K562 (cell line): ENCODE data around the gene RDM1. TPM values are rescaled to one million over a fixed set of nuclear protein-coding genes. Genes with fewer than 3 reads are reported as not detected.

ENCODE experiments used
- ATAC-seq: fragments of 200-7000 bp; cut with Tn5 transposase; 3 replicates; pipeline ENCODE4 v1.9.1; 2020; ENCODE audit warnings: moderate library complexity
- BruUV-seq: library from RNA; stranded (reverse); fragments of 400-500 nt; replicated peaks from 2 replicates; lab custom pipeline; 2021; lab: Mats Ljungman, UMichigan
- CTCF ChIA-PET: fragments of 300-600 bp; formaldehyde crosslinking; extraction: SDS; loops from one replicate; lab custom pipeline; 2021; ENCODE audit warnings: low intra/inter-chr PET ratio; lab: Yijun Ruan, JAX
- POLR2A ChIA-PET: fragments of 300-600, 350-650 bp; sonication (Branson Sonifier 250); formaldehyde crosslinking; extraction: SDS; loops from one replicate; lab custom pipeline; 2021; ENCODE audit warnings: antibody characterized with exemption, inconsistent platforms; lab: Yijun Ruan, JAX
- DNase-seq, 4 experiments: peaks; one replicate each; pipeline versions ENCODE4 v3.0.0 to v3.0.0-alpha.2; 2011 to 2018; ENCODE audit warnings: low spot score in 3 of 4, mixed read lengths in 3 of 4; ENCODE audit errors: extremely low read depth in 1 of 4
- FAIRE-seq: peaks from 2 replicates; lab custom pipeline; 2011; peaks lifted over from hg19 to GRCh38; lab: Jason Lieb, UNC
- H2AFZ ChIP-seq: 2 replicates; pipeline ENCODE4 v1.6.0; 2011; ENCODE audit warnings: low read depth, low read length, control low read depth, inconsistent platforms
- H3K27ac ChIP-seq: fragments of 200-600 bp; 3 replicates; pipeline ENCODE4 v1.8.0; 2011; ENCODE audit warnings: low read depth, mild to moderate bottlenecking, control low read depth, inconsistent platforms, low read length, moderate library complexity, mixed read lengths; ENCODE audit errors: extremely low read depth
- H3K27me3 ChIP-seq, 2 experiments: fragments of 300-600 bp in 1 of 2; 2 replicates in 1 of 2; 3 replicates in 1 of 2; pipeline versions ENCODE4 v1.6.0 to v1.8.0; 2011; ENCODE audit warnings: inconsistent platforms in 2 of 2, low read length in 2 of 2, mild to moderate bottlenecking in 1 of 2, mixed read lengths in 1 of 2, moderate library complexity in 1 of 2; ENCODE audit not compliant: control insufficient read depth in 2 of 2, insufficient read depth in 2 of 2
- H3K36me3 ChIP-seq: fragments of 300-600 bp; 3 replicates; pipeline ENCODE4 v1.8.0; 2011; ENCODE audit warnings: mild to moderate bottlenecking, low read length, inconsistent platforms; ENCODE audit not compliant: control insufficient read depth, insufficient read depth
- H3K4me1 ChIP-seq, 2 experiments: fragments of 200-600 bp in 1 of 2; replicated peaks in 1 of 2; 2 replicates in 1 of 2; 3 replicates in 1 of 2; pipeline versions ENCODE4 v1.5.1 to v1.8.0; 2011; ENCODE audit warnings: inconsistent platforms in 2 of 2, low read length in 2 of 2, mild to moderate bottlenecking in 1 of 2, mixed read lengths in 1 of 2, moderate library complexity in 1 of 2; ENCODE audit not compliant: control insufficient read depth in 2 of 2, insufficient read depth in 2 of 2
- H3K4me2 ChIP-seq: 2 replicates; pipeline ENCODE4 v1.6.1; 2011; ENCODE audit warnings: low read length, control low read depth, inconsistent platforms, mixed read lengths; ENCODE audit not compliant: insufficient read depth
- H3K4me3 ChIP-seq: fragments of 200-600 bp; sonication (generic), shearing (Covaris generic); 2 replicates; pipeline ENCODE4 v1.5.1; 2016; ENCODE audit warnings: control low read depth, inconsistent platforms
- H3K79me2 ChIP-seq: fragments of 200-600 bp; 3 replicates; pipeline ENCODE4 v1.8.0; 2011; ENCODE audit warnings: low read length, inconsistent platforms; ENCODE audit not compliant: control insufficient read depth, insufficient read depth
- H3K9ac ChIP-seq, 2 experiments: 2 replicates each; pipeline versions ENCODE4 v1.6.0 to v1.6.1; 2011; ENCODE audit warnings: low read depth in 2 of 2, low read length in 2 of 2, control low read depth in 1 of 2, inconsistent platforms in 1 of 2, mild to moderate bottlenecking in 1 of 2, mixed read lengths in 1 of 2; ENCODE audit not compliant: insufficient read depth in 1 of 2
- H3K9me1 ChIP-seq: one replicate; pipeline ENCODE4 v1.6.0; 2011; ENCODE audit warnings: inconsistent platforms, mild to moderate bottlenecking, low read length, moderate library complexity; ENCODE audit not compliant: control insufficient read depth, insufficient read depth
- H3K9me3 ChIP-seq: replicated peaks from 2 replicates; pipeline ENCODE4 v1.5.1; 2011; ENCODE audit warnings: low read depth, low read length, inconsistent platforms; ENCODE audit not compliant: control insufficient read depth, insufficient read depth
- H4K20me1 ChIP-seq: replicated peaks from 2 replicates; pipeline ENCODE4 v1.6.1; 2011; ENCODE audit warnings: low read length, inconsistent platforms, mixed read lengths; ENCODE audit not compliant: control insufficient read depth, insufficient read depth
- BCOR ChIP-seq: fragments of 450-650 bp; IDR thresholded peaks from 2 replicates; pipeline ENCODE4 v1.6.1; 2016
- CCNT2 ChIP-seq: IDR thresholded peaks from 2 replicates; pipeline ENCODE4 v1.6.1; 2011; ENCODE audit warnings: borderline replicate concordance, low read depth, mild to moderate bottlenecking, moderate library complexity, mixed read lengths, low read length; ENCODE audit not compliant: insufficient read length; ENCODE audit errors: extremely low read depth
- FOXM1 ChIP-seq, 2 experiments: fragments of 450-650 bp in 1 of 2; sonication (generic) in 1 of 2; formaldehyde crosslinking in 1 of 2; IDR thresholded peaks; 2 replicates each; pipeline versions ENCODE4 v1.6.1 to v1.9.0; 2017 to 2022; ENCODE audit warnings: low read depth in 2 of 2, mild to moderate bottlenecking in 2 of 2, missing genetic modification reagents in 1 of 2, moderate library complexity in 1 of 2
- JUNB ChIP-seq: fragments of 450-650 bp; formaldehyde crosslinking; conservative IDR thresholded peaks from 2 replicates; pipeline ENCODE4 v1.4.0; 2020; ENCODE audit warnings: mild to moderate bottlenecking
- NR1H2 ChIP-seq: sonication (generic); formaldehyde crosslinking; IDR thresholded peaks from 2 replicates; pipeline ENCODE4 v1.4.0; 2020; ENCODE audit warnings: mild to moderate bottlenecking, missing genetic modification reagents
- PHB2 ChIP-seq: fragments of 450-650 bp; IDR thresholded peaks from 2 replicates; pipeline ENCODE4 v1.6.1; 2017; ENCODE audit warnings: low read depth
- POLR2G ChIP-seq: fragments of 200-400 bp; formaldehyde crosslinking; IDR thresholded peaks from 2 replicates; pipeline ENCODE4 v1.6.1; 2017; ENCODE audit warnings: low read depth, mild to moderate bottlenecking, antibody characterized with exemption, low read length, moderate library complexity
- POLR2H ChIP-seq: IDR thresholded peaks from 2 replicates; pipeline ENCODE4 v1.6.1; 2016; ENCODE audit warnings: missing genetic modification characterization, low read depth, mild to moderate bottlenecking, control low read depth, missing compliant biosample characterization, moderate library complexity
- POU5F1 ChIP-seq: fragments of 150-350 bp; IDR thresholded peaks from 2 replicates; pipeline ENCODE4 v1.6.1; 2014; ENCODE audit warnings: borderline replicate concordance, low read length, low read depth, mild to moderate bottlenecking; ENCODE audit not compliant: partially characterized antibody
- PYGO2 ChIP-seq: fragments of 450-650 bp; IDR thresholded peaks from 2 replicates; pipeline ENCODE4 v1.6.1; 2016; ENCODE audit warnings: mild to moderate bottlenecking, missing genetic modification characterization, moderate library complexity, missing compliant biosample characterization
- RUNX1 ChIP-seq: sonication (generic); IDR thresholded peaks from 2 replicates; pipeline ENCODE4 v1.6.1; 2016; ENCODE audit warnings: antibody characterized with exemption, low read depth
- STAG1 ChIP-seq: sonication (generic); formaldehyde crosslinking; IDR thresholded peaks from 2 replicates; pipeline ENCODE4 v1.5.0; 2020; ENCODE audit warnings: missing genetic modification reagents, borderline replicate concordance
- ZNF507 ChIP-seq: conservative IDR thresholded peaks from 2 replicates; pipeline ENCODE4 v1.6.1; 2017; ENCODE audit warnings: missing genetic modification characterization, missing compliant biosample characterization
- WGBS: fragments of 100-300 bp; shearing (Covaris generic); methylation state at CpG from one replicate; pipeline ENCODE4 v1.1.6; 2016; ENCODE audit warnings: low coverage, mixed read lengths; ENCODE audit not compliant: insufficient coverage; ENCODE audit errors: missing lambda C conversion rate; 5-methylcytosine and 5-hydroxymethylcytosine counted together
- in situ Hi-C: fragments of 300-500 bp; cut with MboI; formaldehyde crosslinking; loops from 4 replicates; pipeline ENCODE4 v1.15.0; 2018; ENCODE audit warnings: inconsistent platforms, mixed read lengths
- intact Hi-C: fragments of 100-400 bp; cut with micrococcal nuclease; formaldehyde crosslinking; loops from 2 replicates; pipeline ENCODE4 v1.14.2; 2022
- polyA plus RNA-seq, 8 experiments: library from polyadenylated mRNA; depleted of rRNA in 4 of 8; stranded (reverse) in 5 of 8; unstranded in 3 of 8; fragments of >200 nt; fragmentation: Nextera tagmentation in 2 of 8; fragmentation: Illumina TruSeq in 1 of 8; extraction: Ambion mirVana in 2 of 8; extraction: Trizol in 1 of 8; gene quantifications; 2 replicates each; pipeline versions ENCODE4 v1.2.1 to v1.2.3, GENCODE V29; 2011 to 2014; ENCODE audit warnings: inconsistent platforms in 1 of 8, missing spikeins in 1 of 8
- total RNA-seq, 7 experiments: library from RNA; depleted of rRNA in 6 of 7; stranded (reverse); fragments of >200 nt in 6 of 7; fragmentation: Illumina TruSeq in 2 of 7; extraction: Trizol in 2 of 7; gene quantifications; 2 replicates each; pipeline versions ENCODE4 v1.2.1 to v1.2.3, GENCODE V29; 2011 to 2021; ENCODE audit warnings: low replicate concordance in 1 of 7
- TF ChIP-seq, protein P1 (sequence below): IDR thresholded peaks from 3 replicates; pipeline ENCODE4 v1.6.1; 2011; ENCODE audit warnings: borderline replicate concordance, mild to moderate bottlenecking; ENCODE audit not compliant: insufficient read length, insufficient read depth
- TF ChIP-seq, protein P2 (sequence below), 2 experiments: fragments of 450-650 bp; IDR thresholded peaks; 2 replicates each; pipeline ENCODE4 v1.6.1; 2018; ENCODE audit warnings: mild to moderate bottlenecking in 2 of 2, low read depth in 1 of 2; ENCODE audit not compliant: partially characterized antibody in 2 of 2
- TF ChIP-seq, protein P3 (sequence below): fragments of 250-450 bp; sonication (Bioruptor Pico); IDR thresholded peaks from 2 replicates; pipeline ENCODE4 v1.5.0; 2021

The RDM1 gene
- total and polyA plus RNA-seq, 9 of the 15 experiments (the other 6 are each of a cell fraction or from before 2014, with no cell fraction given), result 2.5 to 11.2 (median 5.4) TPM

DNA sequence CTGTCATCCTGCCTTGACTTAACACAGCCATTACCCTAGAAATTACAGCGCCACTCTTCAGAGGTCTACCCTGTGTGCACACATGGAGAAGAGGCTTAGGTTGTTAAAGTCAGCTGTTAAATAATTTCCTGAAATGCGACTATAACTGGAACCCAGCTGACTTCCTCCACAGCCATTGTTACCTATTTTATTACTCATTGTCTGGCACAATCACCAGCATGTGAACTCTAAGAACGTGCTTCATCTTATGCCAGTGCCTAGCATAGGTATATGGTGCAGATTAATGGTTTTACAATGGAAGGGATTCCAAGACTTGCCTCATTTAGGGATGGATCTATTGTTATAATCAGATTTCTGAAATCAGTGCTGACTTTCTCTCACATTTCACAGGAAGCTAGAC, 11.9 kb downstream of the RDM1 start:
- Histone ChIP-seq H3K79me2 (no peaks in the 10 kb centered on the region), H3K4me2 (no peak overlapping the region), H3K4me3 (no peak overlapping the region), H3K9ac (no peak overlapping the region), H3K9me3 (no peaks in the 10 kb centered on the region), H2AFZ (no peak overlapping the region), H4K20me1 (no peaks in the 10 kb centered on the region), H3K9me1 (no peaks in the 10 kb centered on the region), H3K36me3 (no peaks in the 10 kb centered on the region), H3K27ac (no peak overlapping the region), H3K27me3 (no peaks in the 10 kb centered on the region), H3K4me1 (peaks cover 23 to 51% of the 10 kb centered on the region in 2 experiments)
- POLR2A ChIA-PET, result interaction anchor here (1.9 kb wide), 1 partner anchor 8 kb away, joined by 6 read pairs; no protein-coding TSS in a partner anchor
- 90% methylated on average over 3 of the region's 3 CpGs for WGBS
- no peak for DNase-seq
- BruUV-seq, result no TSS peak
- intact Hi-C loops (loop anchor here (5.0 kb wide), 1 partner anchor 61 kb away; no protein-coding TSS in a partner anchor), in situ Hi-C loops (no loop called here)
- FAIRE-seq, result no peak
- CTCF ChIA-PET, result no interaction called here
- ATAC-seq, result no peak
- TF ChIP-seq NR1H2 (CRISPR knock-in tag) (no peak), POLR2H (tag) (no peak), BCOR (no peak), RUNX1 (no peak), STAG1 (CRISPR knock-in tag) (no peak), FOXM1 (IDR thresholded peaks at IDR 0.05; ENCODE audit: low read depth) (no peak), FOXM1 (CRISPR knock-in tag; IDR thresholded peaks at IDR 0.05; ENCODE audit: low read depth) (no peak), POLR2G (no peak), PHB2 (no peak), ZNF507 (tag) (no peak), CCNT2 (no peak), JUNB (CRISPR knock-in tag) (no peak), PYGO2 (tag) (no peak), POU5F1 (no peak)
- TF ChIP-seq, protein P1, sequence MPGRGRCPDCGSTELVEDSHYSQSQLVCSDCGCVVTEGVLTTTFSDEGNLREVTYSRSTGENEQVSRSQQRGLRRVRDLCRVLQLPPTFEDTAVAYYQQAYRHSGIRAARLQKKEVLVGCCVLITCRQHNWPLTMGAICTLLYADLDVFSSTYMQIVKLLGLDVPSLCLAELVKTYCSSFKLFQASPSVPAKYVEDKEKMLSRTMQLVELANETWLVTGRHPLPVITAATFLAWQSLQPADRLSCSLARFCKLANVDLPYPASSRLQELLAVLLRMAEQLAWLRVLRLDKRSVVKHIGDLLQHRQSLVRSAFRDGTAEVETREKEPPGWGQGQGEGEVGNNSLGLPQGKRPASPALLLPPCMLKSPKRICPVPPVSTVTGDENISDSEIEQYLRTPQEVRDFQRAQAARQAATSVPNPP, result no peak
- TF ChIP-seq, protein P2, sequence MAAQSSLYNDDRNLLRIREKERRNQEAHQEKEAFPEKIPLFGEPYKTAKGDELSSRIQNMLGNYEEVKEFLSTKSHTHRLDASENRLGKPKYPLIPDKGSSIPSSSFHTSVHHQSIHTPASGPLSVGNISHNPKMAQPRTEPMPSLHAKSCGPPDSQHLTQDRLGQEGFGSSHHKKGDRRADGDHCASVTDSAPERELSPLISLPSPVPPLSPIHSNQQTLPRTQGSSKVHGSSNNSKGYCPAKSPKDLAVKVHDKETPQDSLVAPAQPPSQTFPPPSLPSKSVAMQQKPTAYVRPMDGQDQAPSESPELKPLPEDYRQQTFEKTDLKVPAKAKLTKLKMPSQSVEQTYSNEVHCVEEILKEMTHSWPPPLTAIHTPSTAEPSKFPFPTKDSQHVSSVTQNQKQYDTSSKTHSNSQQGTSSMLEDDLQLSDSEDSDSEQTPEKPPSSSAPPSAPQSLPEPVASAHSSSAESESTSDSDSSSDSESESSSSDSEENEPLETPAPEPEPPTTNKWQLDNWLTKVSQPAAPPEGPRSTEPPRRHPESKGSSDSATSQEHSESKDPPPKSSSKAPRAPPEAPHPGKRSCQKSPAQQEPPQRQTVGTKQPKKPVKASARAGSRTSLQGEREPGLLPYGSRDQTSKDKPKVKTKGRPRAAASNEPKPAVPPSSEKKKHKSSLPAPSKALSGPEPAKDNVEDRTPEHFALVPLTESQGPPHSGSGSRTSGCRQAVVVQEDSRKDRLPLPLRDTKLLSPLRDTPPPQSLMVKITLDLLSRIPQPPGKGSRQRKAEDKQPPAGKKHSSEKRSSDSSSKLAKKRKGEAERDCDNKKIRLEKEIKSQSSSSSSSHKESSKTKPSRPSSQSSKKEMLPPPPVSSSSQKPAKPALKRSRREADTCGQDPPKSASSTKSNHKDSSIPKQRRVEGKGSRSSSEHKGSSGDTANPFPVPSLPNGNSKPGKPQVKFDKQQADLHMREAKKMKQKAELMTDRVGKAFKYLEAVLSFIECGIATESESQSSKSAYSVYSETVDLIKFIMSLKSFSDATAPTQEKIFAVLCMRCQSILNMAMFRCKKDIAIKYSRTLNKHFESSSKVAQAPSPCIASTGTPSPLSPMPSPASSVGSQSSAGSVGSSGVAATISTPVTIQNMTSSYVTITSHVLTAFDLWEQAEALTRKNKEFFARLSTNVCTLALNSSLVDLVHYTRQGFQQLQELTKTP (IDR thresholded peaks at IDR 0.05; ENCODE audit: low read depth in 1 of 2, partially characterized antibody in 2 of 2), result no peak
- TF ChIP-seq, protein P3, sequence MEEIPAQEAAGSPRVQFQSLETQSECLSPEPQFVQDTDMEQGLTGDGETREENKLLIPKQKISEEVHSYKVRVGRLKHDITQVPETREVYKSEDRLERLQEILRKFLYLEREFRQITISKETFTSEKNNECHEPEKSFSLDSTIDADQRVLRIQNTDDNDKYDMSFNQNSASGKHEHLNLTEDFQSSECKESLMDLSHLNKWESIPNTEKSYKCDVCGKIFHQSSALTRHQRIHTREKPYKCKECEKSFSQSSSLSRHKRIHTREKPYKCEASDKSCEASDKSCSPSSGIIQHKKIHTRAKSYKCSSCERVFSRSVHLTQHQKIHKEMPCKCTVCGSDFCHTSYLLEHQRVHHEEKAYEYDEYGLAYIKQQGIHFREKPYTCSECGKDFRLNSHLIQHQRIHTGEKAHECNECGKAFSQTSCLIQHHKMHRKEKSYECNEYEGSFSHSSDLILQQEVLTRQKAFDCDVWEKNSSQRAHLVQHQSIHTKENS (CRISPR knock-in tag), result no peak
